ENCODE results near the gene IGSF9B.

The IGSF9B gene

GRCh38 chr11:133936136-133936535 lies 20.6 kb downstream of the IGSF9B start:
- DNase-seq = no peak

- no peak for DNase-seq
Measured at GRCh38 chr11:133935551-133935910, 21.2 kb downstream of the IGSF9B start.

- no peak for DNase-seq
Measured at GRCh38 chr11:133934599-133935550, 21.9 kb downstream of the IGSF9B start.

GRCh38 chr11:133934096-133934495 lies 22.7 kb downstream of the IGSF9B start:
- no peak for DNase-seq

GRCh38 chr11:133931449-133932060 lies 25.2 kb downstream of the IGSF9B start:
- no peak for DNase-seq

GRCh38 chr11:133930767-133931448 lies 25.9 kb downstream of the IGSF9B start:
- DNase-seq = no peak

- no peak for DNase-seq
Measured at GRCh38 chr11:133930053-133930766, 26.6 kb downstream of the IGSF9B start.

GRCh38 chr11:133929401-133930052 lies 27.2 kb downstream of the IGSF9B start:
- DNase-seq = no peak

- no peak for DNase-seq
Measured at GRCh38 chr11:133928628-133929059, 28.1 kb downstream of the IGSF9B start.

GRCh38 chr11:133927690-133928627 lies 28.8 kb downstream of the IGSF9B start:
- peak; percentile 57 for DNase-seq

- no peak for DNase-seq
Measured at GRCh38 chr11:133926466-133927246, 30.1 kb downstream of the IGSF9B start.

GRCh38 chr11:133925756-133926155 lies 31.0 kb downstream of the IGSF9B start:
- DNase-seq = no peak

- DNase-seq = no peak
Measured at GRCh38 chr11:133924661-133925060, 32.1 kb downstream of the IGSF9B start.

- no peak for DNase-seq
Measured at GRCh38 chr11:133922078-133922870, 34.5 kb downstream of the IGSF9B start.

- no peak for DNase-seq
Measured at GRCh38 chr11:133921513-133921912, 35.3 kb downstream of the IGSF9B start.

- DNase-seq = no peak
Measured at GRCh38 chr11:133921026-133921425, 35.7 kb downstream of the IGSF9B start.

GRCh38 chr11:133920109-133920990 lies 36.4 kb downstream of the IGSF9B start:
- DNase-seq = no peak

- DNase-seq = no peak
Measured at GRCh38 chr11:133919330-133920108, 37.2 kb downstream of the IGSF9B start.
